ENCODE data around the gene JOSD1. TPM values are rescaled to one million over a fixed set of nuclear protein-coding genes. Genes with fewer than 3 reads are reported as not detected.

JOSD1 gene
- total RNA-seq: 18.7 TPM
- long read RNA-seq, transcript JOSD1-207 (2 exons, 467 nt): major isoform, 7 of 12 reads
- long read RNA-seq, partial matches to known transcripts: 0 of 12 reads
- long read RNA-seq, other reads (novel, unspliced or antisense): 5 of 12 reads

DNA sequence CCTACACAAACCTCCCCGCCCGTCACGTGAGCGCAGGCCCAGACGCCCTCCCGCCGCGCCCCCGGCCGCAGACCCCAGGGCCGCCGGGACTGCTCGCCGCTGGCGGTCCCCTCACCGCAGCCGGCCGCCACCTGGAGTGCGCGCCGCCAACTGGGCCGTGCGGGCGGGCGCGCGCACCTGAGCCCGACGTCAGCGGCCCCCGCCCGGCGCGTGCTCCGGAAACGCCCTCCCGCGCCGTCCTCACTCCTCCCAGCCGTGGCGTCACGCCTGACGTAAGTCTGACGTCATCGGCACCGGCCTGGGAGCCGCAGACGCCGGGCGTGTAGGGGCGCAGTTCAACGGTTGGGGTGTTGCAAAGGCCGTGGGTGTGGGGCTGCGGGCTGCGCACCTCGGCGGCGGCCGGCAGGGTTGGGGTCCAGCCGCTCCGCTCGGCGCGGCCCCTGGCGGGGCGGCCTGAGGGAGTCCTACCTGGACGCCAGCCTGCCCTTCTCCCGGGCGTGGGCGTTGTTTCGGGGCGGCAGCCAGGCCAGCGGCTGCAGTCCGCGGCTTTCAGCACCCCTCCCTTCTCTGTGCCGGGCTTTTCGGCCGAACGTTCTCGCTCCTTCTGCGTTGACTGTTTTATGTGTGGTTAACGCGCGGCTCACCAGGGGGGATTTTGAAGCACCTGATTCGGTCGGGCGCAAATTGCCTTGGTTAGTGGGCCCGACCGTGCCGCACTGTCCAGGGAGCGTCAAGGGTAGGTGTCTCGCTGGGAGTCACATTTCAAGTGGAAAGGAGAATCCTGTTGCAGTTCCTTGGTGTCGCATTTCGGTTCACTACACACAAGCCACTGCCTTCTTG, at the start of gene JOSD1:
TSS of gene JOSD1 (minus strand) at position 155 of the 840 bp plus-strand sequence. CDS start 956 bp downstream, outside the sequence.
- H3K27ac ChIP-seq (replicated peaks): peak within 1 kb of the TSS; percentile 95
- TF ChIP-seq, protein P1, sequence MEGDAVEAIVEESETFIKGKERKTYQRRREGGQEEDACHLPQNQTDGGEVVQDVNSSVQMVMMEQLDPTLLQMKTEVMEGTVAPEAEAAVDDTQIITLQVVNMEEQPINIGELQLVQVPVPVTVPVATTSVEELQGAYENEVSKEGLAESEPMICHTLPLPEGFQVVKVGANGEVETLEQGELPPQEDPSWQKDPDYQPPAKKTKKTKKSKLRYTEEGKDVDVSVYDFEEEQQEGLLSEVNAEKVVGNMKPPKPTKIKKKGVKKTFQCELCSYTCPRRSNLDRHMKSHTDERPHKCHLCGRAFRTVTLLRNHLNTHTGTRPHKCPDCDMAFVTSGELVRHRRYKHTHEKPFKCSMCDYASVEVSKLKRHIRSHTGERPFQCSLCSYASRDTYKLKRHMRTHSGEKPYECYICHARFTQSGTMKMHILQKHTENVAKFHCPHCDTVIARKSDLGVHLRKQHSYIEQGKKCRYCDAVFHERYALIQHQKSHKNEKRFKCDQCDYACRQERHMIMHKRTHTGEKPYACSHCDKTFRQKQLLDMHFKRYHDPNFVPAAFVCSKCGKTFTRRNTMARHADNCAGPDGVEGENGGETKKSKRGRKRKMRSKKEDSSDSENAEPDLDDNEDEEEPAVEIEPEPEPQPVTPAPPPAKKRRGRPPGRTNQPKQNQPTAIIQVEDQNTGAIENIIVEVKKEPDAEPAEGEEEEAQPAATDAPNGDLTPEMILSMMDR (IDR thresholded peaks at IDR 0.05; ENCODE audit: borderline replicate concordance): no peak
- intact Hi-C loops (cut with micrococcal nuclease): no loop called here
- H3K27me3 ChIP-seq (ENCODE audit: low read depth): no peaks in the 10 kb centered on the region
- peak within 1 kb of the TSS; percentile 85 for H3K4me3 ChIP-seq
- no peaks in the 10 kb centered on the region for H3K36me3 ChIP-seq
- peaks cover 65% of the 10 kb centered on the region for H3K4me1 ChIP-seq
- H3K9me3 ChIP-seq (replicated peaks): no peaks in the 10 kb centered on the region
- DNase-seq: peak; percentile 96

- H3K4me3 ChIP-seq: no peak overlapping the region
Observed at GRCh38 chr22:38750104-38750503, 49.4 kb upstream of the JOSD1 start.

DNA sequence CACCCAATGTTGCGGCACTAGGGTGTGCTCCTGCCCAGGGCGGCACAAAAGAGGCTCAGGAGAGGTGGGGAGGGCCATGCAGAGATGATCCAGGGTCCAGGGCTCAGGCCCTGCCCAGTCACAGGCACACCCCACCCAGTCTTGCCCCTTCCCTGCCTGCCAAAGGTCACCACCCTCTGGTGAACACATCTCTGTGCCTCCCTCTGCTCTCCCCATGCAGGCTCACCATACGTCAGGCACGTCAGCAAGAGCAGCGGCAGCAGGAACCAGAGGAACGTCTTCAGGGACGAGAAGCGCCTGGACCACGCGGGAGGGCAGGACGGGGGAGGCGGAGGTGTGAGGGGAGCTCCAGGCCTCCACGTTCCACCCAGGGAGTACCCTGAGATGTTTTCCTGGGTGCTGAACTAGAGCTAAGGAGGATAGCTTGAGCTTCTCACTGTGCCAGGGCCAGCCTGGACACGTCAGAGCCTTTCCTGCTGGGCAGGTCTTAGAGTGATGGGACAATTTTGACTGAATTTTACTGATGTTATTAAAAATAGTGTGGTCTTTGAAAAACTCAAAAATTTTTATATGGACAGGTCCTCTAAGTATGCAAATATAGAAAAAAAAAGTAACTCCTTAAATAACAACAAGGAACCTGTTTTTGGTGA, 47.9 kb upstream of the JOSD1 start:
- H3K4me1 ChIP-seq: peaks cover 24% of the 10 kb centered on the region
- H3K9me3 ChIP-seq (replicated peaks): no peaks in the 10 kb centered on the region
- peaks cover 94% of the 10 kb centered on the region for H3K36me3 ChIP-seq
- no peak for DNase-seq
- no peak overlapping the region for H3K27ac ChIP-seq (replicated peaks)
- intact Hi-C loops (cut with micrococcal nuclease): no loop called here
- H3K4me3 ChIP-seq: no peak overlapping the region
- TF ChIP-seq, protein P1 (IDR thresholded peaks at IDR 0.05; ENCODE audit: borderline replicate concordance): no peak
- no peaks in the 10 kb centered on the region for H3K27me3 ChIP-seq (ENCODE audit: low read depth)

More at GRCh38 chr22:38750104-38750503, 49.4 kb upstream of the JOSD1 start:
- H3K4me1 ChIP-seq: peaks cover 39% of the 10 kb centered on the region
- peaks cover 80% of the 10 kb centered on the region for H3K36me3 ChIP-seq
- no peak for DNase-seq
- no peak overlapping the region for H3K27ac ChIP-seq (replicated peaks)
- intact Hi-C loops (cut with micrococcal nuclease): no loop called here
- no peaks in the 10 kb centered on the region for H3K27me3 ChIP-seq (ENCODE audit: low read depth)
- H3K9me3 ChIP-seq (replicated peaks): no peaks in the 10 kb centered on the region
- TF ChIP-seq, protein P1 (IDR thresholded peaks at IDR 0.05; ENCODE audit: borderline replicate concordance): no peak

DNA sequence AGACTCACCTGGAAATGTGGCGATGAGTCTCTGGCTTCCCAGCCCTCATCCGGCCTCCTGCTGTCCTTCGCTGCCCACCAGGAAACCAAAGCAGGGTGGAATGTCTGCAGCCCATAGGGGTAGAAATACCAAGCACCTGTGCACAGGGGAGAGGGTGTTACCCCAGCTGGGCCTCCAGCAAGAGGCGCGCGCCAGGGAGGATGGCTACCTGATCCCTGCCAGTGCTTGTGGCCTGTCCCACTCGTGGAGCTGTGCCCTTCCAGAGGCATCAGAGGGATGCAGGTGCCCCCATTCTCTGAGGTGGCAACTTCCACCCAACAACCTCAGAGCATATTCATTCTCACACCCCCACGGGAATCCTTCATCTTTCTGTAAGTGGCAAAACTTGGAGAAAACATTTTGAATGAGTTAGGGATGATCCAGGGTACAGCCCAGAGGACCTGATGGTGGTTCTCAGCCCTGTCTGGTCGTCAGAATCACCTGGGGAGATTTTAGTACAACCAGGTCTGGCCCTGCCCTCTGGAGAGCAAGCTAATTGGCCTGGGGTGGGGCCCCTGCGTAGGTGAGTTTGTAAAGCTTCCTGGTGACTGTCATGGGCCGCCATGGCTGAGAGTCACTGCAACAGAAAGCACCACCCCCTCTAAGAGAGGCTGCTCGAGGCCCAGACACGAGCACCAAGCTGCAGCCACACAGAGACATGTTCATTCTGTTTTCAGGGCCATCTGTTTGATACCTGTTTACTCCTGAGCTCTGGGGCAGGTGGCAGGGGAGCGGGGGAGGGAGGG, 45.1 kb upstream of the JOSD1 start:
- Histone ChIP-seq H3K36me3 (peaks cover 100% of the 10 kb centered on the region), H3K9me3 (replicated peaks) (no peaks in the 10 kb centered on the region), H3K27ac (replicated peaks) (no peak overlapping the region), H3K4me1 (peaks cover 4% of the 10 kb centered on the region), H3K4me3 (no peak overlapping the region), H3K27me3 (ENCODE audit: low read depth) (no peaks in the 10 kb centered on the region)
- TF ChIP-seq, protein P1 (IDR thresholded peaks at IDR 0.05; ENCODE audit: borderline replicate concordance): no peak
- intact Hi-C loops (cut with micrococcal nuclease): no loop called here
- DNase-seq: no peak

GRCh38 chr22:38744981-38745380, 44.2 kb upstream of the JOSD1 start:
- intact Hi-C loops (cut with micrococcal nuclease): no loop called here
- Histone ChIP-seq H3K9me3 (replicated peaks) (no peaks in the 10 kb centered on the region), H3K4me3 (no peak overlapping the region), H3K36me3 (peaks cover 100% of the 10 kb centered on the region), H3K27me3 (ENCODE audit: low read depth) (no peaks in the 10 kb centered on the region), H3K4me1 (peaks cover 8% of the 10 kb centered on the region), H3K27ac (replicated peaks) (no peak overlapping the region)
- TF ChIP-seq, protein P1 (IDR thresholded peaks at IDR 0.05; ENCODE audit: borderline replicate concordance): no peak
- DNase-seq: no peak
